Lower leg skin (tissue), 4 donors: ENCODE data around the gene CACNA2D4. TPM values are rescaled to one million over a fixed set of nuclear protein-coding genes. Genes with fewer than 3 reads are reported as not detected.

Experiments
- DNase-seq, 2 donors: peaks; one replicate each; pipeline ENCODE4 v3.0.0-alpha.2; 2019; ENCODE audit warnings: low spot score in 2 of 2
- H3K4me3 ChIP-seq: fragments of 200-600 bp; sonication (generic); 2 replicates; pipeline ENCODE4 v1.5.1; 2017; ENCODE audit warnings: mild to moderate bottlenecking, low read depth; ENCODE audit not compliant: poor library complexity, severe bottlenecking
- CTCF ChIP-seq, 3 donors: fragments of 450-650 bp; IDR thresholded peaks; one replicate each; pipeline ENCODE4 v1.5.1; 2016; ENCODE audit warnings: antibody characterized with exemption in 3 of 3, mild to moderate bottlenecking in 3 of 3, moderate library complexity in 2 of 3
- POLR2A ChIP-seq, 2 donors: fragments of 450-650 bp; IDR thresholded peaks; one replicate each; pipeline ENCODE4 v1.6.1; 2016 to 2017; ENCODE audit warnings: antibody characterized with exemption in 2 of 2, mild to moderate bottlenecking in 1 of 2, moderate library complexity in 1 of 2
- WGBS, 2 donors: methylation state at CpG; one replicate each; pipeline ENCODE4 v1.1.5; 2018; 5-methylcytosine and 5-hydroxymethylcytosine counted together
- intact Hi-C: fragments of 100-400 bp; cut with DNase I; formaldehyde crosslinking; loops from one replicate; pipeline ENCODE4 v1.15.0; 2023; ENCODE audit warnings: low total_unique reads
- total RNA-seq, 4 donors: library from RNA; depleted of rRNA; stranded (reverse); fragments of >200 nt; gene quantifications; one replicate each; pipeline ENCODE4 v1.1.0, GENCODE V29; 2016

Gene CACNA2D4, protein sequence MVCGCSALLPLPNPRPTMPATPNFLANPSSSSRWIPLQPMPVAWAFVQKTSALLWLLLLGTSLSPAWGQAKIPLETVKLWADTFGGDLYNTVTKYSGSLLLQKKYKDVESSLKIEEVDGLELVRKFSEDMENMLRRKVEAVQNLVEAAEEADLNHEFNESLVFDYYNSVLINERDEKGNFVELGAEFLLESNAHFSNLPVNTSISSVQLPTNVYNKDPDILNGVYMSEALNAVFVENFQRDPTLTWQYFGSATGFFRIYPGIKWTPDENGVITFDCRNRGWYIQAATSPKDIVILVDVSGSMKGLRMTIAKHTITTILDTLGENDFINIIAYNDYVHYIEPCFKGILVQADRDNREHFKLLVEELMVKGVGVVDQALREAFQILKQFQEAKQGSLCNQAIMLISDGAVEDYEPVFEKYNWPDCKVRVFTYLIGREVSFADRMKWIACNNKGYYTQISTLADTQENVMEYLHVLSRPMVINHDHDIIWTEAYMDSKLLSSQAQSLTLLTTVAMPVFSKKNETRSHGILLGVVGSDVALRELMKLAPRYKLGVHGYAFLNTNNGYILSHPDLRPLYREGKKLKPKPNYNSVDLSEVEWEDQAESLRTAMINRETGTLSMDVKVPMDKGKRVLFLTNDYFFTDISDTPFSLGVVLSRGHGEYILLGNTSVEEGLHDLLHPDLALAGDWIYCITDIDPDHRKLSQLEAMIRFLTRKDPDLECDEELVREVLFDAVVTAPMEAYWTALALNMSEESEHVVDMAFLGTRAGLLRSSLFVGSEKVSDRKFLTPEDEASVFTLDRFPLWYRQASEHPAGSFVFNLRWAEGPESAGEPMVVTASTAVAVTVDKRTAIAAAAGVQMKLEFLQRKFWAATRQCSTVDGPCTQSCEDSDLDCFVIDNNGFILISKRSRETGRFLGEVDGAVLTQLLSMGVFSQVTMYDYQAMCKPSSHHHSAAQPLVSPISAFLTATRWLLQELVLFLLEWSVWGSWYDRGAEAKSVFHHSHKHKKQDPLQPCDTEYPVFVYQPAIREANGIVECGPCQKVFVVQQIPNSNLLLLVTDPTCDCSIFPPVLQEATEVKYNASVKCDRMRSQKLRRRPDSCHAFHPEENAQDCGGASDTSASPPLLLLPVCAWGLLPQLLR
- 1 to 10 TPM; 2.3 to 4.0 (median 3.1) TPM for total RNA-seq

DNA sequence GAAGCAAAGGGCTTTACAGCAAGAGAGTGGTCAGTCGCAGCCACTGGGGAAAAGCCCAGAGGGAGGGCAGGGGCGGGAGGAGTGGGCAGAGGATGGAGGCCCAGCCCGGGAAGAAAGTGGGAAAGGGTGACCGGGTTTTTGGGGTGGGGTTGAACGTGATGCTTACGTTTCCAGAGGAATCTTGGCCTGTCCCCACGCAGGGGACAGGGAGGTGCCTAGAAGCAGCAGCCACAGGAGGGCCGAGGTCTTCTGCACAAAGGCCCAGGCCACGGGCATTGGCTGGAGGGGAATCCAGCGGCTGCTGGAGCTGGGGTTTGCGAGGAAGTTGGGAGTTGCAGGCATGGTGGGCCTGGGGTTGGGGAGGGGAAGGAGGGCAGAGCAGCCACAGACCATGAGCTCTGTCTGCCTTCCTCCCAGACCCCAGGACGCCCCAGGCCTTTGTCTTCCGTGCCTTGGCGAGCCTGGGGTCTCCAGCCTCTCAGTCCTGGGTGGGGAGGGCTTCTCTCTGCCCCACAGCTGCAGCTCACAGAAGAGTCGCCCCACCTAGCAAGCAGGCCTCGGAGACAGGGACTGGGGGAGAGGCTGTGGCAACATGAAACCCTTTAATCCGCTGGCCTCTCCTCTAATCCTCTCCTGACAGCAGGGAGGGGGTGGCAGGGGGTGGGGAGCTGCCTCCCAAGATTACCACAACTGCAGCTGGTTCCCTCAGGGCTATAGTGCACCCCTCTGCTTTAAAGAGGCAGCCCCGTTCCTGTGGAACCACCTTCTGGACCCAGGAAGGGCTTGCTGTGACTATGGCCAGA, at the start of gene CACNA2D4:
Gene CACNA2D4, minus strand, starts transcription at position 572 of the 803 bp plus-strand sequence. Its CDS starts 179 bp downstream, at position 393.
- 65 to 69% methylated on average over 18 of the region's 18 CpGs for WGBS, 2 donors
- DNase-seq: peak in 1 of 2 donors; percentile 79
- no peak within 1 kb of the TSS for H3K4me3 ChIP-seq
- TF ChIP-seq CTCF (IDR thresholded peaks at IDR 0.05) (no peak), POLR2A (IDR thresholded peaks at IDR 0.05) (no peak)
- intact Hi-C loops: no loop called here

GRCh38 chr12:1966561-1967226, 48.2 kb upstream of the CACNA2D4 start:
- intact Hi-C loops: no loop called here
- TF ChIP-seq CTCF (IDR thresholded peaks at IDR 0.05): no peak
- TF ChIP-seq POLR2A (IDR thresholded peaks at IDR 0.05): no peak
- 90 to 92% methylated on average over 4 of the region's 4 CpGs for WGBS, 2 donors

GRCh38 chr12:1965916-1966315, 47.5 kb upstream of the CACNA2D4 start:
- H3K4me3 ChIP-seq: no peak overlapping the region
- no peak for TF ChIP-seq CTCF (IDR thresholded peaks at IDR 0.05)
- TF ChIP-seq POLR2A (IDR thresholded peaks at IDR 0.05): no peak
- no peak for DNase-seq
- 86 to 87% methylated on average over 2 of the region's 2 CpGs for WGBS, 2 donors
- intact Hi-C loops: no loop called here

More at GRCh38 chr12:1966561-1967226, 48.2 kb upstream of the CACNA2D4 start:
- no peak for DNase-seq
- no peak overlapping the region for H3K4me3 ChIP-seq

DNA sequence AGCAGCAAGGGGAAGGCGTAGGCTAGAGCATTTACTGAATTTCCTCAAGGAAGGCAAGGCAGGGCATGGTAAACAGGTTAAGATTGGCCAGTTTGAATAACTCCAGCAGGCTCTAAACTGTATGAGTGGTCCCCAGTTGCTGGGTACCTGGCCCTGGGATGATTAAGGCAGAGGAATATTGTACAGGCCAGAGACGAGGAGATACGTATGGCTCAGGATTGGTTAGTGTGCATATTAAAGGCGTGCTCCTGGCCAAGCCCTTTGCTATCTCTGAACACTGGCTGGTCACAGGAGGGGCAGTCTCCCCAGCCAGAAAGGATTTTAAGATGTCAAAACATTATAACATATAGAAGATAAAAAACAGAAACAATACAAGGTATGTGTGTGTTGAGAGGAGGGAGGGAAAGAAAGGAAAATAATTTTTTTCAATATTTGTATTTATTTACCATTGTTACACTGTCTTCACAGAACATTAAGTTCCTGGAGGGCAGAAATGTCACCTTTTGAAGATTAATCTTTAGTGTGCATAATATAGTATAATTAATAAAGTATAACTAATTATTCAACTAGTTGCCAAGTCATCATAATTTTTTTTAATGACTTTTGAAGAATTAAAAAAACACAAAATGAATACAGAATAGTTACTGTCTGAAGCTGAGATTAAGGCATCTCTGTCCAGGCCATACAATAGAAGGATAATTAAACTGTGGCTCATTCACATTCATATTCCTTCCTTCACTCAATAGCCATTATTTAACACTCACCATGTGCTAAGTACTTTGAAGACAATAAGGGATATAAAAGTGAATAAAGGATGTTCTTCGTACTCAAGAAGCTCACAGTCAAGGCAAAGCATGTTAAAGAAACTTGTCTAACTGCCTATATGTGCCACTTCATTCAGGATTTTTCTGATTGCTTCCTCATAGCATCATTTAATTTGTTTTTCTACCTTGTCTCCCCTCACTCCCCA, 43.9 kb upstream of the CACNA2D4 start:
- TF ChIP-seq POLR2A (IDR thresholded peaks at IDR 0.05) (no peak), CTCF (IDR thresholded peaks at IDR 0.05) (no peak)
- intact Hi-C loops: no loop called here

More for the DNA sequence above, 43.9 kb upstream of the CACNA2D4 start:
- 94 to 95% methylated on average over 5 of the region's 5 CpGs for WGBS, 2 donors
- no peak overlapping the region for H3K4me3 ChIP-seq
- no peak for DNase-seq
